NCI-H146 treated with DMSO at 0.1 percent for 48 hours (cell line): ENCODE results near the gene SF3B3.
A peak's percentile ranks its signal among the peaks of the same experiment; 100 is the strongest.
"Not testable (repeated sequence)": the region's sequence is repeated elsewhere in the genome, so short reads cannot be mapped to it uniquely, and the experiment has no call there.

ENCODE experiments used
- DNase-seq: peaks from one replicate; lab custom pipeline; 2025; ENCODE audit not compliant: unreplicated experiment; lab: John Stamatoyannopoulos, UW

The SF3B3 gene

DNA sequence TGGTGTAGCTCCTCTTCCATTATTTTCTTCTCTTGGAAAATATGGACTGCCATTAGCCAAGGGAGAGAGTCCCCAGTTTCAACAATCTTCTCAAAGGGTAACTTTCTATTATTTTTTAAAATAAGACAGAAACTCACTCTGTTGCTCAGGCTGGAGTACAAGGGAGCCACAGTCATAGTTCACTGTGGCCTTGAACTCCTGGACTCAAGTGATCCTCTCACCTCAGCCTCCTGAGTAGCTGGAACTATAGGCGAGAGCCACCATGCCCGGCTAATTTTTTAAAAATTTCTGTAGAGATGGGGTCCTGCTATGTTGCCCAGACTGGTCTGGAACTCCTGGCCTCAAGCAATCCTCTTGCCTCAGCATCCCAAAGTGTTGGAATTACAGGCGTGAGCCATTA, 13.4 kb upstream of the SF3B3 start:
- DNase-seq, result no peak

DNA sequence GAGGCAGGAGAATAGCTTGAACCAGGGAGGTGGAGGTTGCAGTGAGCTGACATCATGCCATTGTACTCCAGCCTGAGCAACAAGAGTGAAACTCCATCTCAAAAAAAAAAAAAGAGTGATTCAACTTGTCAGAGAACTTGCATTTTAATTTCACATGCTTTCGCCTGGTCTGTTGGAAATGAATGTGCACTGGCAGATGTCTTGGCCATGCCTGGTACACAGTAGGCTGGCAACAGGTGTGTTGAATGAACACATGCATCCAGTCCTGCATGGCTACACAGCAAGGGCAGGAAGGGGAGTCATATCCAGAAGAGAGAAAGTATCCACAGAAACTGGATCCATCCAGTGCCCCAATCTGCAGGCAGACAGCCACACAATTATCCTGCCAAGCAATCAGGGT, 11.8 kb upstream of the SF3B3 start:
- DNase-seq, result no peak

DNA sequence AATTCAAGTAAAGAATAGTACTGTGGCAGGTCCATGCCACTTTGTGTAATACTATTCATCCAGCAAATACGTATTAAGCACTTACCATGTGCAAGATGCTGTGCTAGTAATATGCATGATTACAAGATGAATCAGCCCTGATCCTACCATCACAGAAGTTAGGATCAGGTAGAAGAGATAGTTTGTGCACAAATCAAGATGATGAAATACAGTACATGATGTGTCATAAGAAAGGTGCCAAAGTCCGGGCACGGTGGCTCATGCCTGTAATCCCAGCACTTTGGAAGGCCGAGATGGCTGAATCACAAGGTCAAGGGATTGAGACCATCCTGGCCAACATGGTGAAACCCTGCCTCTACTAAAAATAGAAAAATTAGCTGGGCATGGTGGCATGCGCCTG, 11.2 kb upstream of the SF3B3 start:
- DNase-seq, result no peak

DNA sequence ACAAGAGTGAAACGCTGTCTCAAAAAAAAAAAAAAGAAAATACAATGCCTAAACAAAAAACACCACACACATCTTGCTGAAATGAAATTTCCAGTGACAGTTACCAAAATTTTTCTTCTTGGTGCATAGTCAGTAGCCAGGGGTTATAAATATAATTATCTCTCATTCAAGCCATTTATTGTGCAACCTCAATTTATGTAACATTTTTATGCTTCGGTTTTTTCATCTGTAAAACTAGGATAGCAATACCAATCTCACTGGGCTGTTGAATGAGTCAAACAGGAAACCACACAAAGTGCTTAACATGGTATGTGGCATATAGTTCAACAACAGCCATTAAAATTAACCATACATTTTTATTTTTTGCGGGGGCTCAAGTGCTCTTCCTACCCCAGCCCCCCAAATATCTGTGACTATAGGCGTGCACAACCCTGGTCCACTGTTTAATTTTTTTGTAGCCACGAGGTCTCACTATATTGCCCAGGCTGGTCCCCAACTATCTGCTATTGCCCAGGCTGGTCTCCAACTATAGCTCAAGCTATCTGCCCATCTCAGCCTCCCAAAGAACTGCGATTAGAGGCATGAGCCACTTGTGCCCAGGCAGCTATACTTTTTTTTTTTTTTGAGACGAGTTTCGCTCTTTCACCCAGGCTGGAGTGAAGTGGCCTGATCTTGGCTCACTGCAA, 2.9 kb upstream of the SF3B3 start:
- DNase-seq, result no peak

DNA sequence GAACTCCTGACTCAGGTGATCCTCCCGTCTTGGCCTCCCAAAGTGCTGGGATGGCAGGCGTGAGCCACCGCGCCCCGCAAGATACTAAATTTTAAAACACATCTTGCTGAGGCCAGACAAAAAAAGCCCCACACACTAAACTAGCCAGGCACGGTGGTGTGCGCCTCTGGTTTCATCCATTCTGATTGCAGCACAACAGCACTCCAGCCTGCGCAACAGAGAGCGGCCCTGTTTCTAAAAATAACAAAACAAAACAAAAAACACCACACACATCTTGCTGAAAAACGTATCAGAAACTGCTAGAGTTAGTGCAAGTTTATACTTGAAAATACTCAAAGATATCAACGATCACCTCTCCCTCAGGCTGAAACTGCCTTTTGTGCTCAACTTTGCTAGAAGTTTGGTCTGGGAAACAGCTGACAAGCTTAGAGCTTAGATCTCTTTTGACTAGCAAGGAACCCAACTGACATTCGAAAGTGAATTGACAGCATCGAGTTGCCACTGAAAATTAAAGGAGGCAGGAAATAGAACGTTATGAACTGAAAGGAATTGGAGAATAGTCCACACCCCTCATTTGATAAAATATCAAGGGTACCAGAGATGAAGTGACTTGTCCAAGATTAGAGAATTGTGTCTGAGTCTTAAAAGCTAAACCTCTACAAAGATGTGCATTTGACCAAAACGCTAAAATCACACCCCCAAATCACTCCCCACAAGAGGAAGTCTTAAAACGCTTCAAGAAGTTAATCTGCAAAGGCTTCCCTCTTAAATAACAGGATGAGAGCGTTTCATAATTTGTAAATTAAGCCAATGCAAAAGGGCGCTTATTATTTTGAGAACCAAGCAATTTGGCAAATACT, 1.2 kb upstream of the SF3B3 start:
- no peak for DNase-seq

DNA sequence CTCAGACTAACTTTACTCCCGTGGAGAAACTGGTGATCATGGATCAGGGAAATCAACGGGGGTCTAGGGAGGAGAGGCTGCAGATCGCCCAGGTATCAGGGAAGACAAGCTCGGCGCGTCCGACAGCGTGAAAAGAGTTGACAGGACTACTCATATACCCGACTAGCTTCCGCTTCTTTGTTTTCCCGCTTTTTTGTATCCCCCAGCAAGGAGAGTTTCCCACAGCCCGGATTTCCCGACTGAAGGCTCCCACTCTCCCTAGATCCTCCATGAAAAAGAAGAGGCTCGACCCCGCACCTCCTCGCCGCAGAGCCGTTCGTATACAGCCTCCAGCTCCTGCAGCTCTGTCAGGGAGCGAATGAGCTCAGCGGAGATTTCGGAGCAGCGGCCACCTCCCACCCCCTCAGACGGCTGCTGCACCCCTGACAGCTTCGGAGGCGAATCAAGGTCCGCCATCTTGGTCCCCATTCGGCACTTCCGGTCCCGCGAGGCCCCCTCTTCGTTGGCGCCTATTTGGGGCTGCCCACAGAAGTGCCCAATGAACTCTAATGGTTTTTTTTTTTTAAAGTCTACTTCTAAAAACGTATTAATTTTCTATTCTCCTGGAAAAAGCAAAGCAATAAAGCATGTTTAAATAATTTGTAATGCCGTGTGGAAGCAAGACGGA, 407 bp upstream of the SF3B3 start, which contains the start of gene COG4:
TSS of gene COG4 (minus strand) at position 479 of the 667 bp plus-strand sequence. CDS start at position 468, 11 bp downstream.
- DNase-seq, result peak; percentile 81

DNA sequence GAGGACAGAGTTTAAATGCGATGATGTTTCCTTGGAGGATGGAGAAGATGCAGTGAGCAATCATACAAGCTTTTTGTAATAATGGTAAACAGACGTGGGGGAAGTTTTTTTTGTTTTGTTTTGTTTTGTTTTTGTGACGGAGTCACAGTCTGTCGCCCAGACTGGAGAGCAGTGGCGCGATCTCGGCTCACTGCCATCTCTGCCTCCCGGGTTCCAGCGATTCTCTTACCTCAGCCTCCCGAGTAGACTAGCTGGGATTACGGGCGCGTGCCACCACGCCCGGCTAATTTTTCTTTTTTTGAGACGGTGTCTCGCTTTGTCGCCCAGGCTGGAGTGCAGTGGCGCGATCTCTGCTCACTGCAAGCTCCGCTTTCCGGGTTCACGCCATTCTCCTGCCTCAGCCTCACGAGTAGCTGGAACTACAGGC, 796 bp downstream of the SF3B3 start:
- DNase-seq, result not testable (repeated sequence)

DNA sequence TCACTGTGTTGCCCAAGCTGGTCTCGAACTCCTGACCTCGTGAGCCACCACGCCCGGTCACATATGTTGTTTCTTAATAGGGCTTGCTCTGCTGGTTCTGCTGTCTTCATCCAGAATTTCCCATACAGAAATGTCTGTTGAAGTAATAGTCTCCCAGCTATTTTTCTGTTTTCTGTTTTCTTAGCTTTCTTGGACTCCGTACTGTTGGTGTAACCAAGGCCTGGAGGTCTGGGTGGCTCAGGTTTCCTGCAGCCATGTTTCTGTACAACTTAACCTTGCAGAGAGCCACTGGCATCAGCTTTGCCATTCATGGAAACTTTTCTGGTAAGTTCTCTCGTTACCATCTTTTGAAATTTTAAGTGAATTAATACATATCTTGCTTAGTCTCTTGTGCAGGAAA, 2.8 kb downstream of the SF3B3 start:
- DNase-seq, result no peak

DNA sequence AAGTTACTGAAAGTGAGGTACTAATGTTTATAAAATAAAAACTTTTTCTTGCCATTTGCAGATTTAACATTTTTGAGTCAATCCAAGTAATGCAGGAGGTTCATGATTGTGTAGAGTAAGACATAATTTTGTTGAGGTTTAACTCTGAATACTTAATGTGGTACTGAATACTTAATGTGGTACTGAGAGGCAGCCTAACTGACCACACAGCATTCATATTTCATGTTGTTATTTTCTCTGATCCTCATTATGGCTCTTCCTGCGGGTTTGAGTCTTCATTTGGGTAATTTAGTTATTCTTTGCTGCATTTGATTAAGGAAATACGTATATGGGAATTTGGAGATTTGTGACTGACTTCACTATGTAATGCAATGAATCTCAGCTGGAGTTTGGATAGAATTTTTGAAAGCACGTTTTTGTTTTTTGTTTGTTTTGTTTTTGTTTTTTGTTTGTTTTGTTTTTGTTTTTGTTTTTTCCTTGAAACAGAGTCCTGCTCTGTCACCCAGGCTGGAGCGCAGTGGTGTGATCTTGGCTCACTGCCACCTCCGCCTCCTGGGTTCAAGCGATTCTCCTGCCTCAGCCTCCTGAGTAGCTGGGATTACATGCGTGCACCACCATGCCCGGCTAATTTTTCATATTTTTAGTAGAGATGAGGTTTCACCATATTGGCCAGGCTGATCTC, 3.8 kb downstream of the SF3B3 start:
- no peak for DNase-seq

DNA sequence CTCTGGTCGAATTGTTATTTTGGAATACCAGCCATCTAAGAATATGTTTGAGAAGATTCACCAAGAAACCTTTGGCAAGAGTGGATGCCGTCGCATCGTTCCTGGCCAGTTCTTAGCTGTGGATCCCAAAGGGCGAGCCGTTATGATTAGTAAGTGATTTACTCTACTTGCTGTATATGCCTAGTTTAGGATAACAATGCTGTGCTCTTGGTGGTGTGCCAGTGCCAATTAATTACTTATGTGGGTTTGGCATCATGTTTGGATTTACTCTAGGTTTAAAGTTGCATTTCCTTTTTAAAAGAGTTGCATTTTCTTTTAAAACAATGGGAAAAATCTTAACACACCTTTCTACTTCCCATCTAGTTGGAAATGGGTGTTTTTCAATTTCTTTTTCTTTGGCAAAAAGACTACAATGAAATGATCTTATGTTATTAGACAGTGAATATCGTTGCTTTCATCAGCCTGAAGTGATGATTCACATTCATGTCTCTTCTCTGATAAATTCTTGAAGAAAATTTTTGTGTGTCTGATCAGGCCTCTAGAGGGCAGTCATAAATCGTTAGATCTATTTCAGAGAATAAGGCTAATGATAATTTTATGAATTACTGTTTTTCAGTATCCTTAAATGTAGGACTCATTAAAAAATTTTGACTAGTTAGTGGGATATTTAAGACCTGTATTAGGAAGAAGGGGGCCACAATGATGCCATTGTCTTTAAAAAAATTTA, 5.6 kb downstream of the SF3B3 start:
- DNase-seq, result no peak

DNA sequence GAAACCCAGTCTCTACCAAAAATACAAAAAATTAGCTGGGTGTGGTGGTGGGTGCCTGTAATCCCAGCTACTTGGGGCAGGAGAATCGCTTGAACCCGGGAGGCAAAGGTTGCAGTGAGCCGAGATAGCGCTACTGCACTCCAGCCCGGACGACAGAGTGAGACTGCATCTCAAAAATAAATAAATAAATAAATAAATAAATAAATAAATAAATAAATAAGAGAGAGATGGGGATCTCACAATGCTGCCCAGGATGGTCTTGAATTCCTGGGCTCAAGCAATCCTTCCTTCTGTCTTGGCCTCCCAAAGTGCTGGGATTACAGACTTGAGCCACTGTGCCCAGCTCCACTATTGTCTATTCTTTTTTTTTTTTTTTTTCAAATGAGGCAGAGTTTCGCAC, 6.3 kb downstream of the SF3B3 start:
- DNase-seq, result not testable (repeated sequence)

DNA sequence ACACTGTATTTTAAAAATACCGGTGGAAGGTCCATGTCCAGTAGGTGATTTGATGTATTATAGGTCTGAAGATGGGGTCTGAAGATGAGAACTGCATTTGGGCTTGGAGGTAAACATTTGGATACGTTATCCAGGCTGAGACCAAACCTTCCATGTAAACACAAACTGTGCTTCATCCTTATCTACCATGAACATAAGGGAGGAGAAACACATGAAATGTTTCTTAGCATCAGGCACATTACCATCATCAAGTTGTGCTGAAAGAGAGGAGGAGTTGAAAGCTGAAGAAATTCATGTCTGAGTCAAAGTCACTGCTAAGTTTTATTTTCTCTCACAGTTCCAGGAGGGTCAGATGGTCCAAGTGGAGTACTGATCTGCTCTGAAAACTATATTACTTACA, 11.4 kb downstream of the SF3B3 start:
- DNase-seq, result no peak

DNA sequence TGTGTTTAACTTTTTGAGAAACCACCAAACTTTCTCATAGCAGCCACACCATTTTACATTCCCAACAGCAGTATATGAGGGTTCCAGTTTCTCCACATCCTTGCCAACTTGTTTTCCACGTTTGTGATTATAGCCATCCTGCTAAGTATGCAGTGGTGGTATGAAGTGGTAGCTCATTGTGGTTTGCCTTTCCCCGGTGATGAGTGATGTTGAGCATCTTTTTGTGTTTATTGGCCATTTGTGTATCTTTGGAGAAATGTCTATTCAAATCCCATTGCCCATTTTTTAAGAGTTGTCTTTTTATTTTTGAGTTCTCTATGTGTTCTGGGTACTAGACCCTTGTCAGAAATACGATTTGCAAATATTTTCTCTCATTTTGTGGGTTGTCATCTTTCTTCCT, 17.4 kb downstream of the SF3B3 start:
- DNase-seq, result no peak

DNA sequence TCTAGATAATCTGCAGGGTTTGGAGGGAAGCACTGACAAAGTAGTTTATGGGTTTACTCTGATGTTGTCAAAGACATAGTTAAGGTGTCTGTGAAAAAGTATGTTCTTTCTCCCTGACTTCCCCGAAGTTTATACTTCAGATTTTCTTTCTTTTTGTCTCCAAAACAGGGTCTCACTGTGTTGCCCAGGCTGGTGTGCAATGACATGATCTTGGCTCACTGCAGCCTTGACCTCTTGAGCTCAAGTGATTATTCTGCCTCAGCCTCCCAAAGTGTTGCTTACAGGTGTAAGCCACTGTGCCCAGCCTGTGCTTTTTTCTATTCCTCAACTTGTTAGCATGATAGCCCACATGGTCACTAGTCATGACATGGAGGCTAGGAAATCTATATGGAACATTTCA, 20.9 kb downstream of the SF3B3 start:
- no peak for DNase-seq

DNA sequence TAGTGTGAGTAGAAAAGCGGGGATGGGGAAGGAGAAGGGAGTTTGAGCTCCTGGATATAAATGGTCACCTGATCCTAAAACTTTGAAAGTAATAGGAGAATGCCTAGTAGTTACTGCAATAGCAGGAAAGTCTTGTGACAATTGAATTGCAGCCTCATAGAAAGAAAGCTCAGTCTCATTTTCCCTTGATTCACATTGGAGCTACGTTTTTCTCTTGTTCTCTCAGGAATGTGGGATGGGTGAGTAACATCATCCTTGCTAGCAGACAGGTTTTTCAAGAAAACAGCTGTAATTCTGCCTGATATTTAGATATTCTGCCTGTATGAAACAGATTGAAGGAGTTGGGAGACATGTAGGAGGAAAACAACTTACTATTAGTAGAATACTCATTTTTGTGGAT, 25.3 kb downstream of the SF3B3 start:
- DNase-seq, result no peak

DNA sequence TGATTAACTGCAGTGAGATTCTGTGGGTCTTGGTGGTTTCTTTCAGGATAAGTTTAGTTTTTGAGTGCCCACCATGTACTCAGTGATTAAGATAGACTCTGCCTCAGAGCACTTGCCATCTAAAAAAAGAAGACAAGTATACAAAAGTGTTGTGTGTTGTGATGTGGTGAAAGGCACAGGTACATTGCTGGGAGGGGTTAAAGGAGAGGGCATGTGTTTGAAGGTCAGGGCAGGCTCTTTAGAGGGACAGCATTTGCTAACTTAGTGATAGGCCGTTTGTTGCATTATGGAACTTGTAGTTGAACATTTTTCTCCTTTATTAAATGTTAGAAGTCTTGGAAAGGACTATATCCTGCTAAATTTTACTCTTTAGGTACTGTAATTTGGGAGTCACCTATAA, 26.5 kb downstream of the SF3B3 start:
- DNase-seq, result no peak

DNA sequence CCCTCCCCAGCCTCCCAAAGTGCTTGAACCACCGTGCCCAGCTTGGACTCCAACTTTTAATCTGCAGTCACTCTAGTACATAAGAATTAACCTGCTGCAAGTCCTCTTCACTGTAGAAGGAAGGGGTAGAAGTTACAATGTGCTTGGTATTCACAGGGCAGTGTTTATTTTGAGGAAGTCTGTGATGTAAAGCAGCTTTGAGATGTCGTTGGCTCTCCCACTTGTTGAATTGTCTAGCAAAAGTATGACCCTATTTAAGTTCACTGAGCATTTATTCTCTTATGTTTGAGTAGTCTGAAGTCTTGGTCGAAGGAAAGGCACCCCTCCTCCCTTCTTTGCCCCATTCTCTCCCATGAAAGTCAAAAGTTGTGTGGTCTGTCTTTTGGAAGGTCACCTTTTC, 28.2 kb downstream of the SF3B3 start:
- no peak for DNase-seq

DNA sequence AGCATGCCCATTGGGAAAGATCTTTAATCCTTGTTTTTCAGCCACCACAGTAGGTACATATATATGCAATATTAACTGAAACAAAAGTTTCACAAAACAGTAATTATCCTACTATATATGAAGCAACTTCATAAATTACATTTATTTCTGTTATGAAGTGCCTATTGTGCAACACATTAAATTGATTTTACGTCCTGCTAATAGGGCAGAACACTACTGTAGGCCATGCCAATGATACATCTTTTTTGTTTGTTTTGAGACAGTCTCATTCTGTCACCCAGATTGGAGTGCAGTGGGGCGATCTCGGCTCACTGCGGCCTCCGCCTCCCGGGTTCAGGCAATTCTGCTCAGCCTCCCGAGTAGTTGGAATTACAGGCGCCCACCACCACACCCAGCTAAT, 29.1 kb downstream of the SF3B3 start:
- no peak for DNase-seq

DNA sequence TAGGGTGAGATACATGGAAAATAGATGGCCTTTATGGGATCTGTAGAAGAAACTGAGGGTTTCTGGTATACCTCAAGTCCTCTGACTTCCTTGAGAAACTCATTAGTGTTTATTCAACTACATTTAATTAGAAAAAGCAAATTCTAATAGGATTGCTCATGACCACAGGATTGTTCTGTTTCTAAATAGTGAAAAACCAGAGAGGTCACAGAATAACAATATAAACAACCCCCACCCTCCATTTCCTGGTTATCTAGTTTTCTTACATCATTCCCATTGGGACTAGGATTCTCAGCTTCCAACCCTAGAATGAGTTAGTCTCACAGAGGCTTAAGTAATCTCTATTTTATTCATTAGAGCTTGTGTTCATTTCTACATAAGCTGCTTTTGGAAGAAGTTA, 30.0 kb downstream of the SF3B3 start:
- no peak for DNase-seq

DNA sequence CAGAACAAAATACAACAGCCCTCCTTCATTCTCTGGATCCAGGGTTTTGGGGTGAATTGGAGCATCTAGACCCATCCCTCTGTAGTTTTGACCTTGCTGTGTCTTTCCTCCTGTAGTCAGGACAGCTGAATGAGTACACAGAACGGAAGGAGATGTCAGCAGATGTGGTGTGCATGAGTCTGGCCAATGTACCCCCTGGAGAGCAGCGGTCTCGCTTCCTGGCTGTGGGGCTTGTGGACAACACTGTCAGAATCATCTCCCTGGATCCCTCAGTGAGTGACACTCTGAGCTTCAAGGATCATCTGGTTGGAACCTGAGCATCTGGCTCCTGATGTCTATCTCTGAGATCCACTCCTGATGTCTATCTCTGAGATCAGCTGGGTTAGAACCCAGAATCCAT, 32.4 kb downstream of the SF3B3 start:
- no peak for DNase-seq

DNA sequence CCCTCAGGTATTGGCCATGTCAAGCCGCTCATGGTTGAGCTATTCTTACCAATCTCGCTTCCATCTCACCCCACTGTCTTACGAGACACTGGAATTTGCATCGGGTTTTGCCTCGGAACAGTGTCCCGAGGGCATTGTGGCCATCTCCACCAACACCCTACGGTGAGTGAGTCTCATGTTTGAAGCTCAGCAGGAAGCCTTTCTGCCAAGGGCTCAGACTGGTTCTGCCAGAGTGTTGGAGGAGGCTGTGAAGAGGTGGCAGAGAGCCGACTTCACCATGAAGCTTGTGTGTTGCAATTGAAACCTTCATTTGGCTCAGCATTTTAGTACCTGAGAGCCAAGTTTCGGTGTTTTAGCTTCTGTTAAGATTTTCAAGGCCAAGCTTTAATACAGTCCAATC, 38.0 kb downstream of the SF3B3 start:
- DNase-seq, result no peak
